Left lung (tissue), 10 donors: Measurements from ENCODE around the gene RAI14. TPM values are rescaled to one million over a fixed set of nuclear protein-coding genes. Genes with fewer than 3 reads are reported as not detected.
"Not testable (repeated sequence)": the region's sequence is repeated elsewhere in the genome, so short reads cannot be mapped to it uniquely, and the experiment has no call there.

ENCODE experiments used
- ATAC-seq: fragments of 200-7000 bp; cut with Tn5 transposase; one replicate; pipeline ENCODE4 v1.9.1; 2020; ENCODE audit warnings: moderate library complexity
- DNase-seq, 4 donors: peaks; one replicate each; pipeline ENCODE4 v3.0.0-alpha.2; 2013 to 2020
- H3K27ac ChIP-seq, 2 donors: fragments of 200-600 bp; sonication (generic) in 1 of 2; one replicate each; pipeline versions ENCODE4 v1.5.0 to v1.8.0; 2020 to 2021
- H3K27me3 ChIP-seq, 2 donors: fragments of 200-600 bp; sonication (generic) in 1 of 2; one replicate each; pipeline versions ENCODE4 v1.5.0 to v1.8.0; 2020 to 2021
- H3K36me3 ChIP-seq, 2 donors: fragments of 200-600 bp; sonication (generic) in 1 of 2; one replicate each; pipeline versions ENCODE4 v1.5.0 to v1.8.0; 2020 to 2021
- H3K4me1 ChIP-seq, 2 donors: fragments of 200-600 bp; one replicate each; pipeline ENCODE4 v1.8.0; 2021
- H3K4me3 ChIP-seq, 2 donors: fragments of 200-600 bp; sonication (generic) in 1 of 2; one replicate each; pipeline versions ENCODE4 v1.5.0 to v1.8.0; 2020 to 2021; ENCODE audit warnings: mild to moderate bottlenecking in 1 of 2
- H3K9me3 ChIP-seq, 2 donors: fragments of 200-600 bp; sonication (generic) in 1 of 2; one replicate each; pipeline versions ENCODE4 v1.5.0 to v1.8.0; 2020 to 2021
- CTCF ChIP-seq, 2 donors: fragments of 200-600 bp; sonication (generic) in 1 of 2; IDR thresholded peaks; one replicate each; pipeline versions ENCODE4 v1.5.0 to v1.8.0; 2021; ENCODE audit warnings: antibody characterized with exemption in 2 of 2
- intact Hi-C, 2 donors: fragments of 100-400 bp; cut with DNase I; formaldehyde crosslinking; loops; one replicate each; pipeline versions ENCODE4 v1.11.2 to v1.14.2; 2022
- polyA plus RNA-seq, 6 donors: library from polyadenylated mRNA; unstranded; fragments of 120-200 nt; gene quantifications; one replicate each; pipeline ENCODE4 v1.2.1, GENCODE V29; 2013; ENCODE audit not compliant: insufficient read length in 6 of 6
- total RNA-seq, 2 donors: library from RNA; stranded (reverse); fragmentation: NEBNext Ultra II Directional; extraction: Animal tissue kit (Norgen Biotek cat#: 25700); gene quantifications; one replicate each; pipeline ENCODE4 v1.2.1, GENCODE V29; 2021
- donor health status: DM: no; HTN: yes; CAD: no.
- donor health status: DM: no; HTN: no; CAD: no.

The RAI14 gene
- total and polyA plus RNA-seq, 8 donors: 48.4 to 109 (median 53.8) TPM

- no peak for TF ChIP-seq CTCF (IDR thresholded peaks at IDR 0.05)
- intact Hi-C loops: no loop called here
- no peaks in the 10 kb centered on the region for H3K4me1 ChIP-seq
- no peak overlapping the region for H3K27ac ChIP-seq
- DNase-seq: no peak
- H3K9me3 ChIP-seq: no peaks in the 10 kb centered on the region
- peaks cover 0 to 32% of the 10 kb centered on the region in 2 donors for H3K36me3 ChIP-seq
- no peak for ATAC-seq
- no peaks in the 10 kb centered on the region for H3K27me3 ChIP-seq
- H3K4me3 ChIP-seq: no peak overlapping the region
Observed at GRCh38 chr5:34818717-34819116, 162.6 kb downstream of the RAI14 start.

DNA sequence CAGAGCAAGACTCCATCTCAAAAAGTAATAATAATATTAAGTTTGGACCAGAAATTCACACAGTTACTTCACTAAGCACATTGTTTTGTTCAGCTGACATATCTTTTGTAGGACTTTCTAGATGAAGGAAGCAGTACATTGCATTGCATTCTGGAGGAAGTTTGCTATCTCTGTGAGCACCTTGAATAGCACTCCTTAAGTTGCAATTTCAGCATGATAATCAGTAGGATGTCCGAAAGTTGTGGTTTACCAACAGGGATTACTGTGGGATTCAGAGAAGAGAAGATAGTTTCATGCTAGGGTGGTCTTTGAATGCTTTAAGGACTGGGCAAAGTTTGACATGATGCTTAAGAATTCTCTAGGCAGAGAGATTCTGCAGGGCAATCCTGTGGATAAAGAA is 164.5 kb downstream of the RAI14 start:
- Histone ChIP-seq H3K27me3 (no peaks in the 10 kb centered on the region), H3K27ac (no peak overlapping the region), H3K4me1 (no peaks in the 10 kb centered on the region), H3K9me3 (no peaks in the 10 kb centered on the region), H3K36me3 (peaks cover 0 to 27% of the 10 kb centered on the region in 2 donors), H3K4me3 (no peak overlapping the region)
- intact Hi-C loops: no loop called here
- TF ChIP-seq CTCF (IDR thresholded peaks at IDR 0.05): no peak
- ATAC-seq: no peak
- no peak for DNase-seq

GRCh38 chr5:34822956-34823715 is 167.0 kb downstream of the RAI14 start:
- no peak for ATAC-seq
- H3K36me3 ChIP-seq: peaks cover 0 to 40% of the 10 kb centered on the region in 2 donors
- no peak for DNase-seq
- no peaks in the 10 kb centered on the region for H3K27me3 ChIP-seq
- H3K9me3 ChIP-seq: no peaks in the 10 kb centered on the region
- intact Hi-C loops: no loop called here
- H3K27ac ChIP-seq: no peak overlapping the region
- no peak overlapping the region for H3K4me3 ChIP-seq
- H3K4me1 ChIP-seq: no peaks in the 10 kb centered on the region
- TF ChIP-seq CTCF (IDR thresholded peaks at IDR 0.05): no peak

GRCh38 chr5:34826347-34826746 is 170.2 kb downstream of the RAI14 start:
- Histone ChIP-seq H3K4me3 (no peak overlapping the region), H3K36me3 (peaks cover 0 to 55% of the 10 kb centered on the region in 2 donors), H3K4me1 (peaks cover 0 to 2% of the 10 kb centered on the region in 2 donors), H3K27me3 (no peaks in the 10 kb centered on the region), H3K27ac (no peak overlapping the region), H3K9me3 (no peaks in the 10 kb centered on the region)
- no peak for TF ChIP-seq CTCF (IDR thresholded peaks at IDR 0.05)
- intact Hi-C loops: no loop called here
- DNase-seq (no peak), ATAC-seq (no peak)

GRCh38 chr5:34827588-34828506 is 171.7 kb downstream of the RAI14 start:
- intact Hi-C loops: no loop called here
- ATAC-seq: no peak
- peaks cover 0 to 3% of the 10 kb centered on the region in 2 donors for H3K4me1 ChIP-seq
- no peak for TF ChIP-seq CTCF (IDR thresholded peaks at IDR 0.05)
- no peak overlapping the region for H3K27ac ChIP-seq
- H3K9me3 ChIP-seq: no peaks in the 10 kb centered on the region
- peaks cover 0 to 54% of the 10 kb centered on the region in 2 donors for H3K36me3 ChIP-seq
- H3K27me3 ChIP-seq: no peaks in the 10 kb centered on the region
- no peak for DNase-seq
- no peak overlapping the region for H3K4me3 ChIP-seq

GRCh38 chr5:34830827-34831226 is 174.7 kb downstream of the RAI14 start:
- H3K9me3 ChIP-seq, intact Hi-C loops, H3K27ac ChIP-seq, DNase-seq, H3K4me3 ChIP-seq, H3K27me3 ChIP-seq, H3K4me1 ChIP-seq, ATAC-seq: not testable (repeated sequence)
- H3K36me3 ChIP-seq: peaks cover 0 to 37% of the 10 kb centered on the region in 2 donors
